GM18907 (cell line): ENCODE data around the gene PIGO.

ENCODE experiments used
- ATAC-seq: cut with Tn5 transposase; IDR thresholded peaks from one replicate; pipeline ENCODE4 v1.9.1; 2021; ENCODE audit warnings: mild to moderate bottlenecking, moderate library complexity; ENCODE audit not compliant: unreplicated experiment

Gene PIGO

DNA sequence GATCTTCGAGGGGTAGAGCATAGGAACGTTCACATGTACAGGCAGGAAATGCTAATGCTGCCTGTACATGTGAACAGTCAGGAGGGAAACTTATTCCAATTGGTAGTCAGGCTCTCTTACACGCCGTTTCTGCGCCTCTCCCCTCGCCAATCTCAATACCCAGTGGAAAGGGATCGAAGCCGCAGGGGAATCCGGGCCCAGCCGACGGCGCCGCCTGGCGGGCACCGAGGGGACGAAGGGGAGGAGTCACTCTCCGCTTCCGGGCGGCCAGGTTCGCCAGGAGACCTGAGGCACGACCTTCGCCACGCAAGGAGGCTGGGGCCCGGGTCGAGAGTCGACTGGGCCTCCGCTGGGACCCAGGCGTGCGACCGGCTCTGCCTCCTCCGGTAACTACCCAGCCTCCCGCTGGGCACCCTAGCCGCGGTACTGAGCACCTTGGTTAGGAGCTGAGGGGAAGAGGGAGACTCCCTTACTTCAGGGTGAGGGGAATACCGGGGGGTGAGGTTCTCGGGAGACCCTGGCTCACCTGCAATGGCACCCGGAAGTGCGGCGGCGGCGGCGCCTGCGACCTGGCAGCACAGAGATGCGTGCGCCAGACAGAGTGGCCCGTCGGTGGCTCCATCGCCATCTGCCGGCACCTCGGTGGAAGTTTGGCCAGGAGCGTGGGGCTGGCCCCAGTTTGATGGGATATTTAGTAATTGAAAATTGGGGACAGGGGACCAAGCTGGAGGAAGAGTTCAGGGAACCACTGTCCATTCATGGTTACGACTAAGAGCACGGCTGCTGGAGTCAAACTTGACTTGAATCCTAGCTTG, at the start of gene PIGO:
Gene PIGO, minus strand, starts transcription at position 557 of the 815 bp plus-strand sequence. CDS start 1,026 bp downstream, outside the sequence.
- peak; percentile 87 for ATAC-seq

DNA sequence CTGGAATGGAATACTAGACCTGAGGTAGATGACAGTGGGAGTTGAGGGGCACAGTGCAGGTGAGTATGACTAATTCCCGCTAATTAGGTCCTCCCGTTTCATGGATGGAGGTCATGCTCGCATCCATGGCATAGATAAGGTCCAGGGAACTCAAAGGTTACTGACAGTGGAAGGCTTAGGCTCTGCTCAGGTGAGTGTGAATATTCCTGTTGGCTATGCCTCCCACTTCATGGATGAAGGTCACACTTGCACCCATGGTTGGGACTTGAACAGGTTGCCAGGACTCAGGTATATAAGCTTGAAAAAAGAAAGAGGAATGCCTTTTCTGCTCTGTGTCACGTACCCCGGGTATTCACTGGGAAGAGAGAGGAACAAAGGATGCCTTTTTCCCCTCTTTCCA, 45.6 kb upstream of the PIGO start:
- ATAC-seq: no peak

DNA sequence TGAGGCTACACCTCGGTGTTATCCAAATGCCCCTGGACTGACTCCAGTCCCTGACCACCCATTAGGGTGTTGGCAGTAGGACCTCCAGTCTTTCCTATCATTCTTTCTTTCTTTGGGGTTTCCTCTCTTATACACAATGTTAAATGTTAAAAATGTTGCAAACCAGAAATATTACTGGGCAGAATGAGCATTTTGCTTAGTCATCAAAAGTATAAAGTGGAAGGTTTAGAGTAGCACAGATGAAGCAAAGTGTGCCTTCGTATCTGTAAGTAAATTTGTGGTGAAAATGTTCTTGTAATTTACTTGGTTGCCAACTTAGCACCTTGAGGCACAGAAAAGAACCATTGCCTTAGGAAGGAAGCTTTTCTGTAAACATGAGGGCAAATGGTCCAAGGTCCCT, 43.7 kb upstream of the PIGO start:
- no peak for ATAC-seq

DNA sequence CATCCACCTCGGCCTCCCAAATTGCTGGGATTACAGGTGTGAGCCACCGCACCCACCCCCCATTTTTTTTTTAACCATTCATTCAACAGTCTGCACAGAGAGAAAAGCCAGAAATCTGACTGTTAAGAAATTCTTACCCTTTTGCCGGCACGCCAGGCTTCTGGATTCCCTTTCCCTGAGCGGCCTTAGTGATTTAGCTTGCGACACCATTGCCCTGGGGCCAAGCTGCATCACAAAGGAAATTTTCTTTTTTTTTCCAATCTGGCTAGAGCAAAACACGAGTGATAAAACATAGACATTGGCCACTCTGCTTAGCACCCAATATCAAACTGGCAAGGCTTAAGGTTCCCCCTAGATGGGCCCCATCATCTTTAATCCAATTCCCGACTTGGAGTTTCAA, 40.5 kb upstream of the PIGO start:
- ATAC-seq: no peak

DNA sequence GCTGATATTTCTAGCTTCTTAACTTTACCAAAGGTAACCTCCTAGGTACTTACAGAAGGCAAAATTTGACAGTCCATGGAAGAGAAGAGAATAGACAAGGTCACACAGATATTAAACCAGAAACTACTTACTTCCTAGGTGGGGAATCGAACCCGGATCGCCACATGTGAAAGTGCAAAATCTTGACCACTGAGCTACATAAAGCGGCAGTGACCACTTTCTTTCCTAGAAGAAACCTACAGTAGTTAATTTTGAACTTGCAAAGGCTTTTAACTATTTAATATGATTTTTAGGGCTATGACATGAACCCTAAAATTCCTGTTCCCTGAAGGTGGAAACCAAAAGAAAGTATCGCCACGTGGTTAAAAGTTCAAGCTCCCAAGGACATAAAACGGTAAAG, 39.6 kb upstream of the PIGO start:
- ATAC-seq: no peak

GRCh38 chr9:35134920-35135319, 38.5 kb upstream of the PIGO start:
- ATAC-seq: no peak

GRCh38 chr9:35116898-35117551, 20.6 kb upstream of the PIGO start:
- ATAC-seq: peak; percentile 57

GRCh38 chr9:35116539-35116897, 20.1 kb upstream of the PIGO start:
- peak; percentile 3 for ATAC-seq

- ATAC-seq: peak; percentile 60
Observed at GRCh38 chr9:35115680-35116538, 19.5 kb upstream of the PIGO start, which contains the start of gene ATOSB. Gene ATOSB, minus strand, starts transcription at chr9:35115862. Its CDS starts 7,588 bp downstream, at chr9:35108274.

DNA sequence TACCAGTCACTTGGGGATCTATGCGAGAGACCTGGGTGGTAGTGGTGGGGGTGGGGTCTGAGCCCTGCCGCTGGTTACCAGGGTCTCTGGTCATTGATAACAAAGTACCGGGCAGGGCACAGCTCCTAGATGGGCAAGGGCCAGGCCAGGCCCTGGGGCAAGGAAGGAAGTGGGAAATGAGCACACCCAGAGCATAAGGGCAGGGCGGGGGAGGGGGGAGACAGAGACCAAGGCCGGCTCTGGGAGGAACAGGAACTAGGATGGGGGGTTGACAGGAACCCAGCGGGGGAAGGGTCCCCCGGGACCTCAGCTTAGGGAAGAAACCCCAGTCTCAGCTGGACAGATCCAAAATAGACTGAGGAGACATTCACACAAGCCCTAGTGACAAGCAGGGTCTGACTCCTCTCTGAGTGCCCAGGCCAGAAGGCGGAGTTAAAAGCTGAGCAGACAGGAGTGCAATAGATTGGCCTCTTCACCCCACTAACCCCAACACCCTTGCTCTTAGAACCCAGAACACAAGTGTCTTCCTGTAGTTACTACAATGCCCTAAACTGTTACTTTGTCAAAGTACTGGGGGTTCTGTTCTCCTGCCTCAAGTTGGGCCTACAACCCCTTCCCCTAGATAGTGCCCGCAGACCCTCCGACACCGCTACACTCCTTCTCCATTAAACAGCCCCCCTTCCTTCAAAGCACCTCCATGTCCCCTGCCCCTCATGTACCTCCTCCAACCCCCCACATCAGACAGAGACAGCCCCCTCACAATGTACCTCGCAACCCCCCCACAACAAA, 18.6 kb upstream of the PIGO start:
- ATAC-seq: no peak

DNA sequence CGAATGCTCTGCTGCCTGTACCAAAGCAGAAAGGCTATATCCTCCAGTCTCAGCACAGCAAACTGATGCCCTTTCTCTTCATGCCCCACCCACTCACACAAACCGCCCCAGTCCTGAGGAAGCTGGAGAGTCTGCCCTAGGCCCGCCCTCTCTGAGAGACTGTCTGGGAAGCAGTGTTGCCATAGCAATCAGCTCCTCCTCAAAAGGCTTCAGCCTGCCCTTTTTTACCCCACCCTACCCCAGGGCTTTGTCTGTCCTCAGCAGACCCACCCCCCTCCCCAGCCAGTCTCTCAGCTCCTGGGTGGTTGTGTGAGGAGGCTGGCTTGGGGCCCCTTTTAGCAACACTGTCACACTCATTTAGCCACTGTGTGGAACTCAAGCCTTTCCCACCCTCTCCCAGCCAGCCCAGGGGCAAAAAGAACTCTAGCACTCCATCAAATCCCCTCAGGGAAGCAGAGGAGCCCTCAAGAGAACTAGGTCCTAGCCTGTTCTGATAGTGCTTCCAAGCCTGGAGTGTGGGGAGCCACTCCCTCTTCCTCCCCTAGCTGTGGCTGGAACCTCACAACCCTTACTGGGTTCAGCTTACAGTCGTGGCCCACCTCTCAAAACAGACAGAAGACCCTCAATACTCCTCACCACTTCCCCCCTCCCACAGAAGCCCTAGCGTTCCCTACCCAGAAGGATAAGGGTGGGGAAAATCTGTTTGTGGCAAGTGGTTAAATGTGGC, 17.9 kb upstream of the PIGO start:
- no peak for ATAC-seq

GRCh38 chr9:35112257-35113020, 16.0 kb upstream of the PIGO start:
- no peak for ATAC-seq

DNA sequence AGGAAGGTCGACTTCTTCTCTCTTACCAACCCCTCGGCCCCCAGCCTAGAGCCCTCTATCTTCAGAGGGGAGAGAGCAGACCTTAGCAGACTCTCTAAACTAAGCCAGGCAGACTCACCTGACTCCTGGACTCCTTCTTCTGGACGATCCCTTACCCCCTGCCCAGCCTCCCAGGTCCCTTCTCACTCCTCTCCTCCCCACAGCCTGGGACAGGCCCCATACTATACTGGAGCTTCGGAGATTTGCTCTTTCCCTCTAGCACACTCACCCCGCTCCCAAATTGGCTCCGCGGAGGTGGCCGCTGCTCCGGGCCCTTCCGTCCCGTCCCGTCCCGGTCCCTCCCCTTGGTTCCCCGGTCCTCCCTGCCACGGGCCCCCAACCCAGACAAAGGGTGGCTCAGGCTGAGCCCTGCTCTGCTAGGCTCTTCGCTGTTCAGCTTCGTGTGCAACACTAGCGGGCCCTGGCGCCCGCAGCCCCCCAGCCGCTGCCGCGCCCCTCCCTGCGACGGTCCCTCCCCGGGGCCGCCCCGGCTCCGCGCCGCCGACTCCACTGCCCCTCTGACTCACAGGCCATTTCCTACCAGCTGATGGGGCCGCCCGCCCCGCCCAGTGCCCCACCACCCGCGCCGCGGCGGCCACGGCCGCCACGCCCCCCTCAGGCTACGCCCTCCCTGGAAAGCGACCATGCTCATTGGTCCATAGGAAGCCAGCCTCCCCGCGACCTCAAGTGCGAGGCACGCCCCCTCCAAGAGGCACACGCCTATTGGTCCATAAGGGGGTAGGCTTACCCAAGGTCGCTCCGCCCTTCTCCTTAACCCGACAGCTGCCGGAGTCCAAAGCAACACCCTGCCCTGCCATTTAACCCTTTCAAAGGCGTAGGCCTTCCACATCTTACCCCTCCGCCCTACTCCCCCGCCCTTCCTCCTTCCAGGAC, 14.9 kb upstream of the PIGO start:
- peak; percentile 73 for ATAC-seq

DNA sequence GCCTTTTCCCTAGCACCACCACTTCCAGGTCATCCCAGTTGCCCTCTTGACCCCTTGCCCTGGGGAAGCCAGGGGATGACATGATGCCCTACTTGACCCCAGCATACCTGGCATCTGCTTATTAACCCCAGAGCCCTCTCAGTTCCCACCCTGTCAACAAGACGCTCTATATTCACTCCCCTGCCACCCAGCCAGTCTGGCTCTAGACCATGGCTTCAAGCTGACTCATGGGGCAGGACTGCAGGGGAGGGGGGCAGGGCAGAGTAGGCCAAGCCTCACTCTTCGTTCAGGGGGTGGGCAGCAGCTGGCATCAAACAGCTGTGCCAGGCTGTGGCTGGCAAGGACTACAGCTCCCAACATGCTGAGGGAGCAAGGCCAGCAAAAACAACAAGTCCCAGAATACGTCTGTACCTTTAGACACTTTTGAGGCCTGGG, 14.0 kb upstream of the PIGO start:
- no peak for ATAC-seq

GRCh38 chr9:35108946-35109575, 12.7 kb upstream of the PIGO start:
- ATAC-seq: no peak

GRCh38 chr9:35108461-35108860, 12.1 kb upstream of the PIGO start:
- no peak for ATAC-seq
